A549 (cell line): ENCODE measurements around the gene RHEBL1. TPM values are rescaled to one million over a fixed set of nuclear protein-coding genes. Genes with fewer than 3 reads are reported as not detected.

Experiments used
- ATAC-seq, 2 experiments: fragments of 200-7000 bp in 1 of 2; fragments of >200 bp in 1 of 2; cut with Nextera tagmentation in 1 of 2; cut with Tn5 transposase in 1 of 2; 3 replicates each; pipeline versions ENCODE4 v1.8.0 to v1.9.1; 2018 to 2020; ENCODE audit warnings: mild to moderate bottlenecking in 1 of 2, moderate library complexity in 1 of 2
- CTCF ChIA-PET: fragments of 300-600 bp; sonication (Branson Sonifier 250); formaldehyde crosslinking; extraction: SDS; loops from one replicate; lab custom pipeline; 2021; ENCODE audit warnings: antibody characterized with exemption, inconsistent platforms; lab: Yijun Ruan, JAX
- POLR2A ChIA-PET: fragments of 350-600 bp; formaldehyde crosslinking; extraction: SDS; loops from one replicate; lab custom pipeline; 2021; ENCODE audit warnings: antibody characterized with exemption, inconsistent platforms; lab: Yijun Ruan, JAX
- DNase-seq, 2 experiments: peaks; one replicate each; pipeline versions ENCODE4 v3.0.0 to v3.0.0-alpha.2; 2011 to 2016; ENCODE audit warnings: low read depth in 1 of 2, low spot score in 1 of 2
- FAIRE-seq: peaks from 2 replicates; lab custom pipeline; 2011; peaks lifted over from hg19 to GRCh38; lab: Jason Lieb, UNC
- H3K27ac ChIP-seq, 2 experiments: fragments of >200 bp; sonication (Bioruptor Twin); formaldehyde crosslinking; 3 replicates each; pipeline ENCODE4 v1.5.1; 2016 to 2017
- H3K4me1 ChIP-seq: fragments of >200 bp; sonication (Bioruptor Twin); formaldehyde crosslinking; 3 replicates; pipeline ENCODE4 v1.6.1; 2016
- H3K4me2 ChIP-seq: fragments of >200 bp; sonication (Bioruptor Twin); formaldehyde crosslinking; 3 replicates; pipeline ENCODE4 v1.6.1; 2016
- H3K4me3 ChIP-seq: fragments of >200 bp; sonication (Bioruptor Twin); formaldehyde crosslinking; 3 replicates; pipeline ENCODE4 v1.5.1; 2016
- H3K9me3 ChIP-seq: fragments of >200 bp; sonication (Bioruptor Twin); formaldehyde crosslinking; 3 replicates; pipeline ENCODE4 v1.6.1; 2016
- ATOH8 ChIP-seq: fragments of 250-450 bp; sonication (Bioruptor Pico); IDR thresholded peaks from 2 replicates; pipeline ENCODE4 v1.5.0; 2020; ENCODE audit warnings: low read depth, mild to moderate bottlenecking, moderate library complexity
- CBX2 ChIP-seq: fragments of 200-600 bp; sonication (generic); IDR thresholded peaks from 2 replicates; pipeline ENCODE4 v1.6.1; 2016; ENCODE audit warnings: low read depth, mild to moderate bottlenecking, borderline replicate concordance
- CBX8 ChIP-seq: fragments of 200-600 bp; sonication (generic); IDR thresholded peaks from 2 replicates; pipeline ENCODE4 v1.6.1; 2016
- HDAC2 ChIP-seq: fragments of 200-600 bp; sonication (generic); IDR thresholded peaks from 2 replicates; pipeline ENCODE4 v1.6.1; 2016
- HEYL ChIP-seq: fragments of 250-450 bp; sonication (Bioruptor Pico); IDR thresholded peaks from 2 replicates; pipeline ENCODE4 v1.8.0; 2021; ENCODE audit warnings: mild to moderate bottlenecking, moderate library complexity
- HOXB13 ChIP-seq: fragments of 250-450 bp; sonication (Bioruptor Pico); IDR thresholded peaks from 2 replicates; pipeline ENCODE4 v1.5.0; 2020; ENCODE audit warnings: low read depth, mild to moderate bottlenecking, moderate library complexity
- JUN ChIP-seq, 2 experiments: fragments of >200 bp; sonication (Bioruptor Twin); formaldehyde crosslinking; IDR thresholded peaks; 2 replicates in 1 of 2; 3 replicates in 1 of 2; pipeline ENCODE4 v1.6.1; 2016 to 2017
- JUNB ChIP-seq: fragments of >200 bp; sonication (Bioruptor Twin); formaldehyde crosslinking; IDR thresholded peaks from 2 replicates; pipeline ENCODE4 v1.6.1; 2016
- KDM1A ChIP-seq: fragments of 200-600 bp; sonication (generic); IDR thresholded peaks from 2 replicates; pipeline ENCODE4 v1.6.1; 2016; ENCODE audit warnings: low read depth, mild to moderate bottlenecking
- MYC ChIP-seq: IDR thresholded peaks from 2 replicates; pipeline ENCODE4 v1.6.1; 2012; ENCODE audit warnings: mild to moderate bottlenecking, inconsistent platforms, low read length, improper control_type of control experiment, borderline replicate concordance
- NPAS2 ChIP-seq: fragments of 250-450 bp; sonication (Bioruptor Pico); IDR thresholded peaks from 2 replicates; pipeline ENCODE4 v1.8.0; 2022; ENCODE audit warnings: mild to moderate bottlenecking, moderate library complexity, borderline replicate concordance
- NR3C1 ChIP-seq: fragments of >200 bp; sonication (Bioruptor Twin); formaldehyde crosslinking; IDR thresholded peaks from 3 replicates; pipeline ENCODE4 v1.6.1; 2017
- PHF8 ChIP-seq: fragments of 200-600 bp; sonication (generic); IDR thresholded peaks from 2 replicates; pipeline ENCODE4 v1.6.1; 2016; ENCODE audit warnings: low read depth, mild to moderate bottlenecking, antibody characterized with exemption, moderate library complexity, borderline replicate concordance
- RAD21 ChIP-seq, 2 experiments: fragments of >200 bp in 1 of 2; sonication (Bioruptor Twin) in 1 of 2; formaldehyde crosslinking in 1 of 2; IDR thresholded peaks in 1 of 2; conservative IDR thresholded peaks in 1 of 2; 2 replicates in 1 of 2; 3 replicates in 1 of 2; pipeline ENCODE4 v1.6.1; 2012 to 2018; ENCODE audit warnings: inconsistent platforms in 1 of 2
- RARB ChIP-seq: fragments of 250-450 bp; sonication (Bioruptor Pico); IDR thresholded peaks from 2 replicates; pipeline ENCODE4 v1.8.0; 2021; ENCODE audit warnings: mild to moderate bottlenecking, moderate library complexity
- RFX5 ChIP-seq: fragments of 450-650 bp; IDR thresholded peaks from 2 replicates; pipeline ENCODE4 v1.7.1; 2014; ENCODE audit warnings: antibody characterized with exemption, mild to moderate bottlenecking, moderate library complexity
- RNF2 ChIP-seq: fragments of 200-600 bp; sonication (generic); IDR thresholded peaks from 2 replicates; pipeline ENCODE4 v1.6.1; 2016; ENCODE audit warnings: low read depth, mild to moderate bottlenecking, antibody characterized with exemption, moderate library complexity, borderline replicate concordance
- SREBF2 ChIP-seq: fragments of 450-650 bp; IDR thresholded peaks from 2 replicates; pipeline ENCODE4 v1.6.1; 2014; ENCODE audit warnings: mild to moderate bottlenecking, moderate library complexity
- ZC3H11A ChIP-seq: fragments of 450-650 bp; IDR thresholded peaks from 2 replicates; pipeline ENCODE4 v1.6.1; 2014; ENCODE audit warnings: antibody characterized with exemption, mild to moderate bottlenecking
- ZFP36 ChIP-seq: fragments of 450-650 bp; IDR thresholded peaks from 2 replicates; pipeline ENCODE4 v1.6.1; 2014; ENCODE audit warnings: borderline replicate concordance; ENCODE audit not compliant: partially characterized antibody
- WGBS: methylation state at CpG from one replicate; pipeline ENCODE4 v1.1.6; 2017; ENCODE audit errors: missing lambda C conversion rate; 5-methylcytosine and 5-hydroxymethylcytosine counted together
- polyA plus RNA-seq, 4 experiments: library from polyadenylated mRNA; depleted of rRNA in 3 of 4; stranded (reverse); fragments of >200 nt; fragmentation: RNase III in 1 of 4; extraction: RNeasy Plus Mini Kit Qiagen cat#74134 plus additional on column Dnase treatment in 1 of 4; gene quantifications; 2 replicates in 3 of 4; 3 replicates in 1 of 4; pipeline ENCODE4 v1.2.3, GENCODE V29; 2011 to 2017
- TF ChIP-seq, protein P1 (sequence below): fragments of 200-600 bp; sonication (generic); IDR thresholded peaks from 2 replicates; pipeline ENCODE4 v1.6.1; 2016; ENCODE audit warnings: antibody characterized with exemption, mild to moderate bottlenecking, moderate library complexity

RHEBL1 gene
- polyA plus RNA-seq, 2 of the 4 experiments (the other 2 are of a cell fraction), result 2.1 to 4.0 TPM

DNA sequence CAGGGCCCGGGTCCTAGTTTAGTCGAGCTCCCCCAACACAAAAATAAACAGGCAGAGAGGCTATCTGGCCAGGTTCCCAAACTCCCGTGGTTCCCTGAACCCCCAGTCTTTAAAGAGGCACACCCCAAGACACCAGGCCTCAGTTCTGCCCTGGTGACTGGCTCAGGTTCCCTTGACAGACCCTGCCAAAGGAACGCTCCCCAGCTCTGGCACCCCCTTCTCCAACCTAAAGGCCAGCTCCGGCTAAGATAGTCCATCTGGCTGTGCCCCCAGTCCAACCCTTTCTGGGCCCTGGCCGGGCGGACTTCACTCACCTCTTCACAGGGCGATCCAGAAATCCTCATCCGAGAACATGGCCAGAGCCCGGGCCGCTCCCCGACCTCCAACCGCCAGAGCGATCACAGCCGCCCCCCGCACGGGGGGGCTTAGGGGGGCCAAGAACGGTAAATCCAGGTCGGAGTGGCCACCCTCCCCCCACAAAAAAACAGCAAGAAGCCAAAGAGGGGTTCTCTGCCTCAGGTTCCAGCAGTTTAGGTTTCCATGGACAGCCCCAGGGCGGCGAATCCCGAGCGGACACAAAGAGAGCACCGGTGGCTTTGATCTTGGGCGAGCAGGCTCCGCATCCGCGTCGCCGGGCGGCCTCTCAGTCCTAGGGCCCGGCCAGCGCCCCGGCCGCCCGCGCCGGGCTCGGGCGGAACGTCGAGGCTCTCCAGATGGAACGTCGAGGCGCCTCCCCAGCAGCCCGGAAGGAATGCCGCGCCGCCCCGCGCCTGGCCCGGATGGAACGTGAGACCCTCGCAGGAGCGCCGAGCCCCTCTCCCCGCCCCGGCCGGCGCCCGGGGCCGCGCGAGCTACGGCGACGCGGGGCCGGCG, 10.2 kb downstream of the RHEBL1 start:
- ATAC-seq (peak; percentile 1 to 4; a peak in 3 of 6 replicates), FAIRE-seq (no peak), DNase-seq (peak; percentile 34 to 40)
- peak overlapping the region; percentile 81 for H3K4me3 ChIP-seq
- no peak for TF ChIP-seq HDAC2
- TF ChIP-seq ATOH8 (CRISPR knock-in tag), result no peak
- TF ChIP-seq, protein P1, sequence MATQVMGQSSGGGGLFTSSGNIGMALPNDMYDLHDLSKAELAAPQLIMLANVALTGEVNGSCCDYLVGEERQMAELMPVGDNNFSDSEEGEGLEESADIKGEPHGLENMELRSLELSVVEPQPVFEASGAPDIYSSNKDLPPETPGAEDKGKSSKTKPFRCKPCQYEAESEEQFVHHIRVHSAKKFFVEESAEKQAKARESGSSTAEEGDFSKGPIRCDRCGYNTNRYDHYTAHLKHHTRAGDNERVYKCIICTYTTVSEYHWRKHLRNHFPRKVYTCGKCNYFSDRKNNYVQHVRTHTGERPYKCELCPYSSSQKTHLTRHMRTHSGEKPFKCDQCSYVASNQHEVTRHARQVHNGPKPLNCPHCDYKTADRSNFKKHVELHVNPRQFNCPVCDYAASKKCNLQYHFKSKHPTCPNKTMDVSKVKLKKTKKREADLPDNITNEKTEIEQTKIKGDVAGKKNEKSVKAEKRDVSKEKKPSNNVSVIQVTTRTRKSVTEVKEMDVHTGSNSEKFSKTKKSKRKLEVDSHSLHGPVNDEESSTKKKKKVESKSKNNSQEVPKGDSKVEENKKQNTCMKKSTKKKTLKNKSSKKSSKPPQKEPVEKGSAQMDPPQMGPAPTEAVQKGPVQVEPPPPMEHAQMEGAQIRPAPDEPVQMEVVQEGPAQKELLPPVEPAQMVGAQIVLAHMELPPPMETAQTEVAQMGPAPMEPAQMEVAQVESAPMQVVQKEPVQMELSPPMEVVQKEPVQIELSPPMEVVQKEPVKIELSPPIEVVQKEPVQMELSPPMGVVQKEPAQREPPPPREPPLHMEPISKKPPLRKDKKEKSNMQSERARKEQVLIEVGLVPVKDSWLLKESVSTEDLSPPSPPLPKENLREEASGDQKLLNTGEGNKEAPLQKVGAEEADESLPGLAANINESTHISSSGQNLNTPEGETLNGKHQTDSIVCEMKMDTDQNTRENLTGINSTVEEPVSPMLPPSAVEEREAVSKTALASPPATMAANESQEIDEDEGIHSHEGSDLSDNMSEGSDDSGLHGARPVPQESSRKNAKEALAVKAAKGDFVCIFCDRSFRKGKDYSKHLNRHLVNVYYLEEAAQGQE, result no peak
- no peak for TF ChIP-seq CBX2
- TF ChIP-seq NR3C1, result no peak
- TF ChIP-seq RFX5, result no peak
- TF ChIP-seq RNF2, result no peak
- TF ChIP-seq JUN (IDR thresholded peaks at IDR 0.05), result no peak
- no peak for TF ChIP-seq NPAS2 (CRISPR knock-in tag)
- ChIA-PET CTCF (interaction anchor here (1.1 to 2.7 kb wide), 9 partner anchors 15 to 62 kb away, joined by 3 to 12 read pairs (median 5); no protein-coding TSS in a partner anchor), POLR2A (interaction anchor here (0.9 to 2.2 kb wide), 3 partner anchors 11 to 13 kb away, joined by 4 to 7 read pairs (median 4); no protein-coding TSS in a partner anchor)
- peak overlapping the region; percentile 96 for H3K4me2 ChIP-seq
- H3K4me1 ChIP-seq, result peaks cover 34% of the 10 kb centered on the region
- 0% methylated on average over 21 of the region's 70 CpGs for WGBS
- peak overlapping the region; percentile 94 to 99 for H3K27ac ChIP-seq
- no peaks in the 10 kb centered on the region for H3K9me3 ChIP-seq

DNA sequence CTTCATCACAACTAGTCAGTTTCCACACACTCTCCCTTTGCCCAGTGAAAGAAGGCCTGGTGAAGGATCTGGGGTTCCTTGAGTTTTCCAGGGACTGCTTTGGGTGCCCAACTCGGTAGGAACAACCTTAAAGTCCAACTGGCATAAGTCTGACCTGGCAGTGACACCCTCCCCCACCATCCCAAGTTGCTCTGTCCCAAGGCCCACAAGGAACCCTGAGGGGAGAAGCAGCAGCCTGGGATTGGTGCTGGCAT, 10.8 kb downstream of the RHEBL1 start:
- CTCF ChIA-PET, result interaction anchor here (1.2 to 2.7 kb wide), 7 partner anchors 15 to 62 kb away, joined by 3 to 12 read pairs (median 5); no protein-coding TSS in a partner anchor
- 0% methylated on average over 1 of the region's 1 CpG for WGBS
- POLR2A ChIA-PET, result interaction anchor here (0.9 to 2.2 kb wide), 2 partner anchors 10 to 14 kb away, joined by 4 to 7 read pairs; no protein-coding TSS in a partner anchor
- Histone ChIP-seq H3K4me3 (peak overlapping the region; percentile 81), H3K27ac (peak overlapping the region; percentile 94 to 99), H3K9me3 (no peaks in the 10 kb centered on the region), H3K4me1 (peaks cover 34% of the 10 kb centered on the region), H3K4me2 (peak overlapping the region; percentile 96)
- DNase-seq (peak in 1 of 2 experiments; percentile 40), ATAC-seq (no peak), FAIRE-seq (no peak)
- TF ChIP-seq SREBF2, result no peak

DNA sequence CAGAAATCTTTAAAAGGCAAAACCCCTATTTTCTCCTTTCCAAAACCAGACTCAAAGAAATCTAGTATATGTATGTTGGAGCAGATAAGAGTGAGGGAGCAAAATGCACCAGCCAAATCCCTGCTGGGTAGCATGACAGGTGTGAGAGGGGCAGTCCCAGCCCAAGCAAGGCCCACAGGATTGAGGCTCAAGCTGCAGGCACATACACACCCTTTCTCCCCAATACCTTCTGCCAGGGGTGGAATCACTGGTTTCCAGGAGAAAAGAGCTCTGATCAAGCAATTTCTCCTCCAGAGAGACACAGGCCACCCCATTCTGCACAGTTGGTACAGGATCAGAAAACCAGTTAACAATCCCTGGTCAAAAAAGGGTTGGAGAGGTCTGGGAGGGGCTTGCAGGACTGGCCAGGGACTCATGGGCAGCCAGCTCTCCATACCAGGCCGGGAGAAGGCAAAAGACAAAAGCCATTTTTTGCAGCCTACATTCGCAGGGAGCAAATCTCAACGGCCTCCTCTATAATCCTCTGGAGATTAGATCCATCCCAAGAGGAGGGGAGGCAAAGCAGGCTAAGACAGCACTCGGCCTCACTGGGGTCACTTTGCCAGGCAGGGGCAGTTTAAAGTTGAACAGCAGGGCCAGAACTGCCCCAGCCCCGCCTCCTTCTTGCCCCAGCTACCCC, 11.3 kb downstream of the RHEBL1 start:
- ChIA-PET POLR2A (interaction anchor here (0.9 to 2.2 kb wide), 2 partner anchors 10 to 14 kb away, joined by 4 to 7 read pairs; no protein-coding TSS in a partner anchor), CTCF (interaction anchor here (0.8 to 2.7 kb wide), 9 partner anchors 14 to 63 kb away, joined by 3 to 12 read pairs (median 4); no protein-coding TSS in a partner anchor)
- peak overlapping the region; percentile 94 to 99 for H3K27ac ChIP-seq
- 17% methylated on average over 5 of the region's 5 CpGs for WGBS
- peaks cover 34% of the 10 kb centered on the region for H3K4me1 ChIP-seq
- DNase-seq, result no peak
- H3K4me2 ChIP-seq, result peak overlapping the region; percentile 96
- ATAC-seq, result no peak
- H3K9me3 ChIP-seq, result no peaks in the 10 kb centered on the region
- no peak for FAIRE-seq
- peak overlapping the region; percentile 81 for H3K4me3 ChIP-seq
- TF ChIP-seq CBX8 (no peak), RARB (CRISPR knock-in tag) (no peak), KDM1A (no peak), RNF2 (no peak), JUNB (no peak), ZFP36 (no peak), RFX5 (no peak), MYC (no peak), RAD21 (conservative IDR thresholded peaks at IDR 0.05 in 1 of 2, IDR thresholded peaks at IDR 0.05 in 1 of 2) (no peak), CBX2 (no peak), ZC3H11A (no peak), HOXB13 (no peak), PHF8 (no peak), HEYL (no peak)
